Fibroblast of lung (primary cell): ENCODE results near the gene MTR.
"Not testable (repeated sequence)": the region's sequence is repeated elsewhere in the genome, so short reads cannot be mapped to it uniquely, and the experiment has no call there.

ENCODE experiments used
- CTCF ChIP-seq, 2 donors: IDR thresholded peaks in 1 of 2; conservative IDR thresholded peaks in 1 of 2; 1 replicate in 1 of 2; 2 replicates in 1 of 2; pipeline ENCODE4 v1.5.1; 2011 to 2012; ENCODE audit warnings: low read length in 2 of 2, control low read depth in 1 of 2, inconsistent platforms in 1 of 2, low read depth in 1 of 2, mild to moderate bottlenecking in 1 of 2
- EZH2 ChIP-seq: IDR thresholded peaks from 2 replicates; pipeline ENCODE4 v1.5.1; 2012; ENCODE audit warnings: low read length, control low read depth, mild to moderate bottlenecking; ENCODE audit errors: missing control alignments

DNA sequence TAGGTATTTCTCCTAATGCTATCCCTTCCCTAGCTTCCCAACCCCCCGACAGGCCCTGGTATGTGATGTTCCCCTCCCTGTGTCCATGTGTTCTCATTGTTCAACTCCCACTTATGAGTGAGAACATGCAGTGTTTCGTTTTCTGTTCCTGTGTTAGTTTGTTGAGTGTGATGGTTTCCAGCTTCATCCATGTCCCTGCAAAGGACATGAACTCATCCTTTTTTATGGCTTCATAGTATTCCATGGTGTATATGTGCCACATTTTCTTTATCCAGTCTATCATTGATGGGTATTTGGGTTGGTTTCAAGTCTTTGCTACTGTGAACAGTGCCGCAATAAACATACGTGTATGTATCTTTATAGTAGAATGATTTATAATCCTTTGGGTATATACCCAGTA is 61.6 kb downstream of the MTR start:
- not testable (repeated sequence) for TF ChIP-seq EZH2; CTCF (conservative IDR thresholded peaks at IDR 0.05 in 1 of 2, IDR thresholded peaks at IDR 0.05 in 1 of 2; ENCODE audit: low read depth in 1 of 2, low read length in 2 of 2)
